Neural progenitor cell (in vitro differentiated cells): Measurements from ENCODE around the gene NDE1. TPM values are rescaled to one million over a fixed set of nuclear protein-coding genes. Genes with fewer than 3 reads are reported as not detected.

Experiments used
- DNase-seq: peaks from one replicate; pipeline ENCODE4 v3.0.0-alpha.2; 2016; ENCODE audit warnings: low spot score
- H2AFZ ChIP-seq: fragments of 200-600 bp; sonication (generic); replicated peaks from 2 replicates; pipeline ENCODE4 v1.6.1; 2016; ENCODE audit warnings: antibody characterized with exemption
- H3F3A ChIP-seq: fragments of 200-600 bp; sonication (generic); 2 replicates; pipeline ENCODE4 v1.6.1; 2016; ENCODE audit warnings: antibody characterized with exemption, low read depth
- H3K27ac ChIP-seq: fragments of 200-600 bp; sonication (generic); 2 replicates; pipeline ENCODE4 v1.5.1; 2016; ENCODE audit warnings: mild to moderate bottlenecking
- H3K27me3 ChIP-seq: fragments of 200-600 bp; sonication (generic); 2 replicates; pipeline ENCODE4 v1.6.1; 2016; ENCODE audit warnings: mild to moderate bottlenecking, moderate library complexity
- H3K36me3 ChIP-seq: fragments of 200-600 bp; sonication (generic); 2 replicates; pipeline ENCODE4 v1.5.1; 2016
- H3K4me1 ChIP-seq: fragments of 200-600 bp; sonication (generic); 2 replicates; pipeline ENCODE4 v1.6.1; 2016; ENCODE audit warnings: mixed run types
- H3K4me2 ChIP-seq: fragments of 200-600 bp; sonication (generic); 2 replicates; pipeline ENCODE4 v1.6.1; 2016
- H3K4me3 ChIP-seq: fragments of 200-600 bp; sonication (generic); 2 replicates; pipeline ENCODE4 v1.5.1; 2016
- H3K79me2 ChIP-seq: fragments of 200-600 bp; sonication (generic); 2 replicates; pipeline ENCODE4 v1.6.1; 2016; ENCODE audit warnings: low read depth
- H3K9ac ChIP-seq: fragments of 200-600 bp; sonication (generic); 2 replicates; pipeline ENCODE4 v1.6.1; 2016
- H3K9me3 ChIP-seq: fragments of 200-600 bp; sonication (generic); 2 replicates; pipeline ENCODE4 v1.5.1; 2016; ENCODE audit warnings: low read depth
- H4K20me1 ChIP-seq: fragments of 200-600 bp; sonication (generic); 2 replicates; pipeline ENCODE4 v1.6.1; 2016; ENCODE audit warnings: low read depth
- H3K27ac Mint-ChIP-seq: 3 replicates; pipeline ENCODE4 v1.8.0; 2021; ENCODE audit warnings: mixed read lengths
- H3K27me3 Mint-ChIP-seq: 2 replicates; pipeline ENCODE4 v1.8.0; 2022; ENCODE audit warnings: low read depth, mild to moderate bottlenecking, inconsistent platforms, moderate library complexity, mixed read lengths; ENCODE audit not compliant: insufficient read depth
- H3K36me3 Mint-ChIP-seq: 3 replicates; pipeline ENCODE4 v1.8.0; 2021; ENCODE audit warnings: mixed read lengths
- H3K4me1 Mint-ChIP-seq: 3 replicates; pipeline ENCODE4 v1.8.0; 2021; ENCODE audit warnings: mixed read lengths
- H3K4me3 Mint-ChIP-seq: 3 replicates; pipeline ENCODE4 v1.8.0; 2021; ENCODE audit warnings: mild to moderate bottlenecking, moderate library complexity, mixed read lengths
- H3K9me3 Mint-ChIP-seq: 3 replicates; pipeline ENCODE4 v1.8.0; 2020; ENCODE audit warnings: mixed read lengths
- CTCF ChIP-seq: fragments of 200-600 bp; sonication (generic); IDR thresholded peaks from 2 replicates; pipeline ENCODE4 v1.5.1; 2017; ENCODE audit warnings: antibody characterized with exemption, mild to moderate bottlenecking
- EZH2 ChIP-seq: fragments of 200-600 bp; sonication (generic); IDR thresholded peaks from 2 replicates; pipeline ENCODE4 v1.6.1; 2017; ENCODE audit warnings: antibody characterized with exemption, mild to moderate bottlenecking, moderate library complexity
- EZH2phosphoT487 ChIP-seq: fragments of 200-600 bp; sonication (generic); IDR thresholded peaks from 2 replicates; pipeline ENCODE4 v1.6.1; 2017; ENCODE audit warnings: antibody characterized with exemption
- total RNA-seq: library from RNA; depleted of rRNA; stranded (reverse); fragments of >200 nt; gene quantifications from 2 replicates; pipeline ENCODE4 v1.2.3, GENCODE V29; 2015; ENCODE audit warnings: low replicate concordance

The NDE1 gene
- total RNA-seq, 1 donor from 2014 or later, result 85.3 TPM

- H3K4me2 ChIP-seq, result no peak overlapping the region
- H3K79me2 ChIP-seq, result peaks cover 29% of the 10 kb centered on the region
- H2AFZ ChIP-seq, result no peak overlapping the region
- no peak for TF ChIP-seq CTCF
- TF ChIP-seq EZH2phosphoT487, result no peak
- TF ChIP-seq EZH2, result no peak
- Mint-ChIP-seq H3K4me1 (peaks cover 4% of the 10 kb centered on the region), H3K4me3 (no peak overlapping the region), H3K9me3 (no peaks in the 10 kb centered on the region), H3K27ac (no peak overlapping the region), H3K36me3 (peaks cover 21% of the 10 kb centered on the region), H3K27me3 (no peaks in the 10 kb centered on the region)
- peaks cover 4% of the 10 kb centered on the region for H3K4me1 ChIP-seq
- no peak overlapping the region for H3K9ac ChIP-seq
- H3K36me3 ChIP-seq, result peaks cover 16% of the 10 kb centered on the region
- H3K27me3 ChIP-seq, result no peaks in the 10 kb centered on the region
- DNase-seq, result no peak
- no peaks in the 10 kb centered on the region for H3K9me3 ChIP-seq
- H3F3A ChIP-seq, result no peaks in the 10 kb centered on the region
- no peak overlapping the region for H3K4me3 ChIP-seq
- H3K27ac ChIP-seq, result no peak overlapping the region
- H4K20me1 ChIP-seq, result peaks cover 4% of the 10 kb centered on the region
These were observed 13.6 kb upstream of the NDE1 start for GRCh38 chr16:15636392-15636873.

- H3K9me3 Mint-ChIP-seq, result no peaks in the 10 kb centered on the region
- DNase-seq, result no peak
- peaks cover 13% of the 10 kb centered on the region for H3K36me3 Mint-ChIP-seq
- no peak overlapping the region for H3K27ac Mint-ChIP-seq
- peaks cover 4% of the 10 kb centered on the region for H4K20me1 ChIP-seq
- no peak overlapping the region for H3K9ac ChIP-seq
- H3K36me3 ChIP-seq, result peaks cover 6% of the 10 kb centered on the region
- no peak overlapping the region for H3K27ac ChIP-seq
- H2AFZ ChIP-seq, result no peak overlapping the region
- peaks cover 18% of the 10 kb centered on the region for H3K4me1 ChIP-seq
- H3F3A ChIP-seq, result peaks cover 19% of the 10 kb centered on the region
- no peak overlapping the region for H3K4me2 ChIP-seq
- H3K79me2 ChIP-seq, result peaks cover 39% of the 10 kb centered on the region
- TF ChIP-seq EZH2phosphoT487 (no peak), CTCF (no peak)
- peaks cover 17% of the 10 kb centered on the region for H3K4me1 Mint-ChIP-seq
- H3K27me3 ChIP-seq, result no peaks in the 10 kb centered on the region
- no peak overlapping the region for H3K4me3 Mint-ChIP-seq
- H3K9me3 ChIP-seq, result no peaks in the 10 kb centered on the region
- H3K4me3 ChIP-seq, result no peak overlapping the region
- H3K27me3 Mint-ChIP-seq, result no peaks in the 10 kb centered on the region
These were observed 10.9 kb upstream of the NDE1 start for GRCh38 chr16:15639061-15639568.

DNA sequence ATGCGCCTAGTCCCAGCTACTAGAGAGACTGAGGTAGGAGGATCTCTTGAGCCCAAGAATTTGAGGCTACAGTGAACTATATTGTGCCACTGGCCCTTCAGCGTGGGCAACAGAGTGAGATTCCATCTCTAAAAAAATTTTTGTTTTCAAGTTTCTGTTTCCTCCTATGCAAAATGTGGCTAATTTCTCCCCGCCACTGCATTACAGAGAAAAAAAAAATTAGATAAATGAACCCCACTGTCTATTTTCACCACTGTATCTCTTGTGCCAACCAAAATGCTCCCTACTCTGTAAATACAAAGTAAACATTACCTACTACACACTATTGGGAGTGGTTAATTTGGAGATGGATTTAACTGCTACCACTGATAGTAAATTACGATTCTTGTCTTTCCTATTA lies 9.1 kb upstream of the NDE1 start:
- Mint-ChIP-seq H3K27ac (no peak overlapping the region), H3K9me3 (no peaks in the 10 kb centered on the region), H3K36me3 (peaks cover 8% of the 10 kb centered on the region), H3K4me3 (peak overlapping the region; percentile 91), H3K27me3 (no peaks in the 10 kb centered on the region), H3K4me1 (peaks cover 21% of the 10 kb centered on the region)
- H3K27ac ChIP-seq, result no peak overlapping the region
- peaks cover 24% of the 10 kb centered on the region for H3F3A ChIP-seq
- H3K4me3 ChIP-seq, result no peak overlapping the region
- H3K36me3 ChIP-seq, result peaks cover 6% of the 10 kb centered on the region
- H3K4me1 ChIP-seq, result peaks cover 22% of the 10 kb centered on the region
- H3K9ac ChIP-seq, result no peak overlapping the region
- H3K79me2 ChIP-seq, result peaks cover 39% of the 10 kb centered on the region
- TF ChIP-seq EZH2, result no peak
- no peak for TF ChIP-seq EZH2phosphoT487
- TF ChIP-seq CTCF, result no peak
- peaks cover 4% of the 10 kb centered on the region for H4K20me1 ChIP-seq
- H3K4me2 ChIP-seq, result peak overlapping the region; percentile 96
- no peak overlapping the region for H2AFZ ChIP-seq
- H3K27me3 ChIP-seq, result no peaks in the 10 kb centered on the region
- no peaks in the 10 kb centered on the region for H3K9me3 ChIP-seq
- DNase-seq, result no peak
